Stimulated activated CD4-positive, alpha-beta T cell treated with anti-CD3 and anti-CD28 coated beads, TNF-alpha, amount 100 ng/mL, for 4 hours (primary cell): ENCODE measurements around the gene KCNN3.
A peak's percentile ranks its signal among the peaks of the same experiment; 100 is the strongest.

Experiments
- DNase-seq, 3 experiments: peaks; one replicate each; pipeline ENCODE4 v3.0.0-alpha.2; 2020; ENCODE audit warnings: low read depth in 3 of 3

KCNN3 gene

DNA sequence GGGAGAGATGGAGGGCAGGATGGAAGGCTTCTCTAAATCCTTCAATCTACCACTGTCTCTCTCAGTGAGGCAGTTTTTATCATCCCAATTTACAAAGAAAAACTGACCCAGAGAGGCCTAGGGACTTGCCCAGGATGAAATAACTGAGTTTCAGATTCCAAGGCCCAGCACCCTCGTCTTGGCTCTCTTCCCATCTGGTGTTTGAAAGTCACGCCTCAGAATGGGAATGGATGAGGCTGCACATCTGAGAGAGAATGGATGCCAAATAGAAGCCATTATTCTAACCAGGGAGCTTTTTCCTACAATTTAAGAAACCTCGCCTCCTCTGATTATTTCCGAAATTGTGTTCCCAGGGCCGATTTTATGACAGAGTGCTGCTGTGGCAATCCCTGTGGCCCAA is 10.6 kb upstream of the KCNN3 start:
- no peak for DNase-seq

DNA sequence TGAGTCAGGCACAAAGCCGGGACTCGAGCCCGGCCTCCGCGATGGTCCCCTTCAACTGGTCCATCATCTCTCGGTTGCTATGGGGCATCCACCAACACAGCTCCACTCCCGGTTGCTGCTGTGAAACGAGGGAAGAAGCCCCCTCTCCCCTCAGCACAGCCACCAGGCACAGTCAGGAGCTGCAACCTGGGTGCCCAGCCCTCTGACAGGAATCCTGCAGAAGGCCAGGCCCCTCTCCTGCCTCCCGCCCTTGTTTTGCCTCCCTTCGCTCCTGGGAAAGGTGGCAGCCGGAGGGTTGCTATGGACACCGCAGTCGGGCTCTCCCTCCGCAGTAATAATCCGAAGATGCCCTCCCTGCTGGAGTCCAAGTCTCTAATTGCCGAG is 8.9 kb upstream of the KCNN3 start:
- DNase-seq = no peak

DNA sequence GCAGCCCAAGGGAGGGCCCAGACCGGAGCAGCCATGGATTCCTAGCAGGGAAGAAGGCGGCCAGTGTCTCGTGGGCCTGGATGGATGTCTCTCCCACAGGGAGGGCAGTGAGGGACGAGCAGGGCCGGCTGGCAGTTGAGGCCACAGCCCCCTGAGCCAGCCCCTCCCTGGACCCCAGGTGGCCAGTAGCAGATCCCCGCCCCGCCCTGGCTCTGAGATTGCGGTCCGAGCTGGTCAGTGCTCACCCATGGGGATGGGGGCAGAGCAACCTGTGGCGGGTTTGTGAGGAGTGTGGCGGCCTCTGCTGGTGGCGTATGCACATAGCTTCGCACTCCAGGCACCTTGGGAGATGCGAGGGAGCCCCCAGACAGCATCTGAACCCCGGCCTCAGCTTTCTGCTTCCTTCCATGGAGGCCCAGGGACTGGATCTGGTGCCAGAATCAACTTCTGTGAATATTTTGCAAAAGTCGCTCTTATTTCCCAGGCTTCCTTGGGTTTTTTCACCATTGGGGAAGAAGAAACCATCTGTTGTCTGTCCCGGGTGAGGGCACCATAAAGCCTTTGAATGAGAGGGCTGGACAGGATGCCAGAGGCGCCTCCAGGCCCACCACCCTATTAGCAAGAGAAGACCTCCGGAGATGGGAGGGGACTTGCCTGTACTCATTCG is 8.4 kb upstream of the KCNN3 start:
- peak; percentile 56 to 60 (median 57) for DNase-seq

DNA sequence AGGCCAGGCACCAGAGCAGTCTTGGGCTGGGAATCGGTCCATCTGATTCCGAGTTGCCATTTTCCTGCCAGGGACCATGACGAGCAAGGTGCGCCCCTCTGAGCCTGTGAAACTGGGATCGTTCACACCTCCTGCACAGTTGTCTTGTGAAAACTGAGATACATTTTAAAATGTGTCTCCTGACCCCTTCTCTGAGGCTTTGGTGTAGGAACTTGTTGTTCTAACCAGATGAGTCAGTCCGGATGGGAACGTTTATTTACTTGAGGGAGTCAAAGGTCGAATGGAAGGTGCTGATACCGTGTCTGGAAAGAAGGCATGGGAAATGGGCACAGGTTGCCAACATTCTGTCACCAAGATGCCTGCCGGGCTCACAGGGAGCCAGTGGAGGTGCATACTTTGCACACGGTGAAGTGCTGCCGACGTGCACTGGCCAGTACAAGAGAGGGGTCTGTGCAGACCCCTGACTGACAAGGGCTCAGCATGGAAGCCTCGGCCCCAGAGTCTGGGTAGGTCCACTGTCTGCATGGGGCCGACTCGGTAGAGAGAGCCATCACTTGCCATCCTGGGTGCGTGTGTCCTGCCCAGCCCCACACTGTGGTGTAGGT is 7.4 kb upstream of the KCNN3 start:
- no peak for DNase-seq

DNA sequence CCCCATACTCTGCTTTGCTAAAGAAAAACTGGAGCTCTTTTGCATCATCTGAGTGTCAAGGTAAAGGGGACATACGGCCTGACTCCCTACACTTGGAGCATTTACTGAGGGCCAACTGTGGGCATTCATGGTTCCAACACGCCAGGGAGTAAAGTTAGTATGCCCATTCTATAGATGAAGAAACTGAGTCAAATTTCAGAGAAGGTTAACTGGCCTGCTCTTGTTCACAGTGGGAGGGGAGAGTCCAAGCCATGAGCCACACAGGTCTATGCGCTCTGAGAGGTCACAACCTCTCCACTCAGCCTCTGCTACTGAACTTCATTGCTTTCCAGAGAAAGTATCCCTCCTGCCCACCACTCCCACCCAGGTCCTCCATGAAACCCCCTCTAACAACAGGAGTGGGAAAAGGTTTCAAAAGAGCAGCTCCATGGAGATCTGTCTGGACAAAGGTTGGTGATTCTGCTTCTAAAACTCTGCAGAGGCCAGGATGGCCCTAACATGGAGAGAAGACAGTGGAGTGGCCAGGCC is 6.8 kb upstream of the KCNN3 start:
- DNase-seq = no peak

DNA sequence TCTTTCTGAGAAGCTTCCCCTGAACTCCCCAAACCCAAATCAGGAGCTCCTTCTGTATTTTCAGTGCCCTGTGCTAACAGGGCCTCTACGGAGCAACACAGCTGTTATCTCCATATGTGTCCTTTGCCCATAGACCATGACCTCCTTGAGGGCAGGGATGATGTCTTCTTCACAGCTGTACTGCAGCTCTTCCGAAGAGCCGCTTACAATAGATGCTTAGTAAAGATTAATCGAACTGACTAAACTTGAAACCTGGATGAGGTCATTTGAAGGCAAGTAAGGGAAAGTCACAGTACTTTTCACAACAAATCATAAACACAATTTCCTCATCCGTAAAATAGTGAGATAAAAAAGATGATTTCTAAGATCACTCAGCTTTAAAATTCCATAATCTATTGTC is 4.4 kb upstream of the KCNN3 start:
- DNase-seq = no peak

DNA sequence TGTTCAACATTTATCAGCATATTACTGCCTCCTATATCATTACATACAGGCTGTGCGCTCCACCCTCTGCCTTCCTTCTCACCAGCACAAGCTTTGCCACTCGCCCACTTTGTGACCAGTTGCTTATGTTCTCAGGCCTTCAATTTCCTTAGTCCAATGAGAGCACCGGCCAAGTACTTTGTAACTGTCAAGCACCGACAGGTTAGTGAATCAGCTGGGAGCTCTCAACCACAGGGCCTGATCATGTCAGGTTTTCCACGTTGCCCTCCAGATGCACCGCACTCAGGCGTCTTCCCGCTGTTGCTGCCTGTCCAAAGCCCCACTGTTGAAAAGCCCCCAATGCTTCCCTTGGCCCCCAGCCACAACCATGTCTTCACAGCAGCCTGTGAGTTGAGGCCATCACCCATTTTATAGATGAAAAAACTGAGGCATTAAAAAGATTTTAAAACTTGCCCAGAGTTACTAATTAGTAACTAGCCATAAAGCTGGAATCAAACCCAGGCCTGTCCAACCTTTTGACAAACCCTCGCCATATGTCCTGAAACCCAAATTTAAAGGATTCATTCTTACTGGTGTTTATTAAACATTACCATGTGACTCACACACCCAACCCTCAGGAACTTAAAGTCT is 3.4 kb upstream of the KCNN3 start:
- no peak for DNase-seq

DNA sequence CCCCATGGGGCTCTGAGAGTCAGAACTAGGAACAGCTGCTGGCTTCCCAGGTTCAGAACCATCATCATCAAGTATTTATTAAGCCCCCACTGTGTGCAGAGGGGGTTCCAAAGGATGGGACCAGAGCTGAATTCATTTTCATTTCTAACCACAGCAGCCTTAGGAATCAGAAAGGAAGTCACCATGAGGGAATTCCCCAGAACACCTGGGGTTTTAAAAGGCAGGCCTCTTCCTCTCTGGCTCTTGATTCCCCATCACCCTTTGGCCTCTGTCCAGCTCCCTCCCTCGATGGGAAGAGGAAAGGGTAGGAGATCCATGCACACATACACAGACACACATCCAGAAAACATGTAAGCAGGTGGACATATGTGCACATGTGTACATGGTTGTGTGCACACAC is 1.3 kb upstream of the KCNN3 start:
- no peak for DNase-seq

DNA sequence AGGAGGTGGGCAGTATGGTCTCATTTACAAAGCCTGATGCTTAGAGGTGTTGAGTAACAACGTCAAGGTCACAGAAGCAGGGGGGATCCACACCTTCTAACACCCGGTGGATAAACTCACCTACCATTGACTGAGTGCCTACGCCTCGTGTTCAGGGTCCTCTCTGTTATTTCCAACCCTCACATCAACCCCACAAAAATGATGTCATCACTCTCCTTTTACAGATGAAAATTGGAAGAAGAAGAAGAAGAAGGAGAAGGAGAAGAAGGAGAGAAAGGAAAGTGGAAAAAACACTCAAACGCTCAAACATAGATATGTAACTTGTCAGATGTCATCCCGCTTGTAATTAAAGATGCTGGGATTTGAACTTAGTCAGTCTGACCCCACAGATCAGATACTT is 653 bp upstream of the KCNN3 start:
- no peak for DNase-seq

DNA sequence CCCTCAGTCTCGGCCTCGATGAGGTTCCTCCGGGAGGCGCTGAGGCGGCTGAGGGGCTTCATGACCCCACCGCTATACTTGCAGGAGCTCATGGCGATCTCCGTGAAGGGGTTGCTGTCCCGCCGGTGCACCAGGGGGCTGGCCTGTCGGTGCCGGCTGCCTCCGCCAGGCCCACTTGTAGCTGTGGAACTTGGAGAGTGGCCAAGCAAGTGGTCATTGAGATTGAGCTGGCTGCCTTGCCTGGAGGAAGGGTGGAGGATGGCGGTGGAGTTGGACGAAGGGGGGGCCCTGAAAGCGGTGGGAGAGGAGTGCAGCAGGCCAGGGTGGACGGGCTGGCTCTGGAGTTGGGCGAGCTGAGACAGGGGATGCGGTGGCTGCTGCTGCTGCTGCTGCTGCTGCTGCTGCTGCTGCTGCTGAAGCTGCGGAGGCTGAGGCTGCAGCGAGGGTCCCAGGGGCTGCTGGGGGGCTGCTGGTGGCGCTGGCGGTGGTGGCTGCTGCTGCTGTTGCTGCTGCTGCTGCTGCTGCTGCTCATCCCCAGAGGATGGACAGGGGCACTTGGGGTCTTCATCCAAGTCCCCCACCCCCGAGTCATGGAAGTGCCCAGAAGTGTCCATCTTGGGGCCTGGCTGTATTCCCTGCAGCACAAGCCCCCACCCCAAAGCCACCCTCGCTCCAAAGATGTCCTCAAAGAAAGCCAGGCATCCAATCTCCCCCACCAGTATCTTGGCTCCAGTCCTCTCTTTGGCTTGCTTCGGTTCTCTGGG is 548 bp downstream of the KCNN3 start:
- no peak for DNase-seq

DNA sequence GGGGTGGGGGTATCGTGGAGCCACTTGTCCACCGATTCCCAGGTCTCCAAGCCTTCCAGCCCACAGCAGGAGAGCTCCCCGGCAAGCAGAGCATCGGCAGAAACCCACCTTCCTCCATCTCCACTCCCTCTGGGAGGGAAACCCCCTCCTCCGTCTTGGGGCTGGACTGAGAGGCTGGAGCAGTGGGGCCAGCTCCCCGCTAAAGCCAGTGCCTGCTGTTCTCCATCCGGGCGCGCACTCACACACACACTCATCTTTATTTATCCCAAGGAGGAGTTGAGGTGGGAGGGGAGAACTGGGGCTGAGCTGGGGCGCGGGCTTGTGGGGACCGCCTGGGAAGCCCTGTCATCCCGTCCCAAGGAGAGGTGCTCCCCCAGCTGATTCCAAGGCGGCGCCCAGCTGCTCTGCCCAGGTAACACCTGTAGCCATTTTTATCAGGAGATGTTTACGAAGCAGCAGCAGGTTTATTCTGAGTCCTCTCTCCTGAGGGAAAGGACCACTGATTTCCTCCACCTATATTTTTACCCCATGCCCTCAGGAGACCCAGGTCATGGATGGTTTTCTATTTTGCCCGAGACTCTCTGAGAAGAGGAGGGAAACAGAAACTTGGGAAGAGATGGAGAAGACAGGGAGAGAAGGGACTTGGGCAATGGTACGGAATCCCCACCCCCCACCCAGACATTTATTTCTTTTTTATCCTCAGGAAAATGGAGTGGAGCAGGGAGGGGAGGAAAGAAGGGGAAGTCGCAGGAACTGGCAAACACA is 2.1 kb downstream of the KCNN3 start:
- DNase-seq = no peak

DNA sequence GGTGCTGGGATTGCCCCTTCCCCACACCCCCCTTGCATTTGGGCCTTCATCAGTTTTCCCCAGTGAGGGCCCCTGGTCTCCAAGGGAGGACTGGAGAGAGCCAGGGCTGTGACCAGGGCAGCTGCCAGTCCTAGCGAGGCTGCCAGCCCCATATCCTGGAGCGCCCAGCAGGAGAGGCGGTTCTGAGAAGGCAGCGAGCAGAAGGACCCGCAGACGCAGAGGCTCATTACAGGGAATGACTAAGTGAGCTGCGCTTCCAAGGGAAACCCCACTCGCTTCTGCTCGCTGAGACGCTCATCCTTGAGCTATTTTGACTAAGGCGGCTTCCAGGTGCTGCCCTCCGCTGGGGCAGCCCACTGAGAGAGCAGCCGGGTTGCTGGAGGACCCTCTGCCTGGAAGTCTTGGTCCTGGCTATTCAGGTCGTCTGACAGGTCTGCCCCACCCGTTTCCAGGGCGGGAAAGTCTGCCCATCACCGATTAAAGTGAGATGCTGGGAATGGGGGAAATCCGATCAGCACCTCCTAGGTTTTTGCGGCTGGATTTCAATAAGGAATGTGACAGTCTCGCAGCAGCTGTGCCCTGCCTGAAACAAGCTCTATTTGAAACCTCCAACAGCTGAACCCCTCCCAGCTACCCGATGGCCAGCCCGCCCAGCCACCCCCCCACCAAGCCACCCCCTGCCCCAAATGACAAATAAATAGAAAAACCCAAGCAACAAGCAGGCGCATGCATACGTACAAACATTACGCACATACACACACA is 2.8 kb downstream of the KCNN3 start:
- peak in 1 of 3 experiments; percentile 12 for DNase-seq

DNA sequence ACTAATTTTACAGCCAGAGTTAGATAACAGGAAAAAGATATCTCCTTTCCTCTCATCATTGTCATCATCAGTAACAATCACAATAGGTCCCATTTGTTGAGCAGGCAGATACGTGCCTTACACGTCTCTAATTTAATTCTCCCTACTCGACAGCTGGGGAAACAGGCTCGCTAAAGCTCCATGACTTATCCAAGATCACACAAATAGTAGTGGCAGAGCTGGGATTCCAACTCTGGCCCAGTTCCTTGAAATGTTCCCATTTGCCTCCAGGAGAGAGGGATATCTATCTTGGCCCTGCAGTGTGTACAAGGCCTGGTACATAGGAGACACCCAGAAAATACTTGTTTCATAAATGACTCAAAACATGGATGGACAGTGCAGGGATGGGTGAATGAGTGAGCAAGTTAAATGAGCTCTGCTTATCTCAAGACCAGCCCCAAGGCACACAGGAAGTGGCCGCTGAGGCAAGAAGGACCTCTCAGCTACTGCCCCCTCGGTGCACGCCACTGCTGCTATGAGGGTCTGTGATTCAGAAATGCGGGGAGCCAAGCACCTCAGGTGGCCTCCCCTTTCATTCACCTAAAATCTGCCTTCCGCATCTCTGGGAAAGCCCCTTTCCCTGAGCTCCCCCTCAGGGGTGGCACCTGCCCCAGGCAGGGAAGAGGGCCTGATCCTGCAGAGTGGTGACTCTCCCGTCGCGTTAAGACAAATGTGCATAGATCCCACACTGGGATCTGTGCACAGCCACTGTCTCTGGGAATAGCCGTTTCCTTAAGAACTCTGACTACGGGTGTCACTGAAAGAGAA is 3.6 kb downstream of the KCNN3 start:
- DNase-seq = no peak

DNA sequence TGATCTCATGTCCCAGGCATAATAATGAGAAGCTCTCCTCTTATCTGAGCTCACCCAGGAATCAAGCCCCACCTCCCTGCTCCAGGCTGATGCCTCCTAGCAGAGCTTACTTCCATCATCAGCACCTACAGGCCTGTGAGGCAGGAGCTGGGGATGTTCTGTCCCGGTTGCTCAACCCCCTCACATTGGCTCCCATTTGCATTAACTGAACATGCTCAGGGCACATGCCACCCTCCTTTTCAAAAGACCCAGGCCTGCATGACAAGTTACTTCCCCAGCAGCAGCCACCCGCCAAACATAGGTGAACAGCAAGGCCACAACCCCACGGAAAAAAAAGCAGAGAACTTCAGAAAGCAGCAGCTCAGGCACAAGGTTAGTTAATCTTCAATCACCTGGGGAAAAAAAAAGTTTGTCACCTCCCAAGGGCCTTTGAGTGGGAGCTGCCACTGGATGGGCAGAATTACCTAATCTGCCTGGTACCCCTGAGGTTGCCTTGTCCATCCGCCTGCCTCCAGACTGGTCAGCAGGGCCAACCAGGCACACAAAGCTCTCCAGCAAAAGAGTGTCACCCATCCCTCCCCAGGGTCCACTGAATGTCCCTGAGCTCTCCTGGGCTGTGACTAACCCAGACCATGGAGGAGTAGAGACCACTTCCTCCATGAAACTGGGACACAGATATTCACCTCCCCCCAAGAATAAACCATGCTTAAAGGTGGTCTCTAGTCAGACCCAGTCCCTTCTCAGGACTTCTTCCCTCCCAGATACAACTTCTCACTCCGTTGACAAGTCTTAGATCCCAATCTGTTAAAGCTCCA is 4.4 kb downstream of the KCNN3 start:
- DNase-seq = no peak

DNA sequence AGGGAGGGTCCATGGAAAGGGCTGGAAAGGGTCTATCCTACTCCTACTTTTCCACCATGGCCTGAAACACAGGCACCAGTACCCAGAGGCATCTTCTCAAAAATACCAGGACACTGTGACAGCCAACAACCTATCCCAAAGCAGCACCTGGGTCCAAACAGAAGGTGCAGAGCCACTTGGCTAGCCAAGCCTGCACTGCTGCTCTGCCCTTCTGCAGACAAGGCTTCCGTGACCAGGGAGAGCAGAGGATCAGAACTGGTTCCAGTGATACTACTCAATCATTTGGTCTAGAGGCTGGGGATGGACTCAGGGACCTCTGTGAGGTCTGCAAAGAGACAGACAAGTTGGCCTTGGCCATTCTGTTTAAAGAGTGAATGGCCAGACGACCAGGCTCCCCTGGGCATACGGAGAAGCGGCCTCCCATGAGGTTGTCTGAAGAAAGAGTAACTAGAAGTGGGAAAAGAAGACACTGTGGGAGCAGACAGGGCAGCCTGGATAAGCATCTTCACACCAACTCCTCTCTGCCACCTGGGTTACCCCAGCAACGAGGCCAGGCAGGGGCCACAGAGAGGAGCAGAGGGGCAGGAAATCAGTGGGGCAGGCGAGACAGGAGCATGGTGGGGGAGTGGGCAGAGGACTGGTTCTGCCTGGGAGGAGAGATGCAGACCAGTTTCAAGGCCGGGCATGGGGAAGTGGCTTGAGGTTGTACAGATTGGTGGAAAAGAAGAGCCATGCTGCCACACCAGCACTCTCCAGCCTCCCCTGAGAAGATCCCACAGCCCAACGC is 5.7 kb downstream of the KCNN3 start:
- no peak for DNase-seq

DNA sequence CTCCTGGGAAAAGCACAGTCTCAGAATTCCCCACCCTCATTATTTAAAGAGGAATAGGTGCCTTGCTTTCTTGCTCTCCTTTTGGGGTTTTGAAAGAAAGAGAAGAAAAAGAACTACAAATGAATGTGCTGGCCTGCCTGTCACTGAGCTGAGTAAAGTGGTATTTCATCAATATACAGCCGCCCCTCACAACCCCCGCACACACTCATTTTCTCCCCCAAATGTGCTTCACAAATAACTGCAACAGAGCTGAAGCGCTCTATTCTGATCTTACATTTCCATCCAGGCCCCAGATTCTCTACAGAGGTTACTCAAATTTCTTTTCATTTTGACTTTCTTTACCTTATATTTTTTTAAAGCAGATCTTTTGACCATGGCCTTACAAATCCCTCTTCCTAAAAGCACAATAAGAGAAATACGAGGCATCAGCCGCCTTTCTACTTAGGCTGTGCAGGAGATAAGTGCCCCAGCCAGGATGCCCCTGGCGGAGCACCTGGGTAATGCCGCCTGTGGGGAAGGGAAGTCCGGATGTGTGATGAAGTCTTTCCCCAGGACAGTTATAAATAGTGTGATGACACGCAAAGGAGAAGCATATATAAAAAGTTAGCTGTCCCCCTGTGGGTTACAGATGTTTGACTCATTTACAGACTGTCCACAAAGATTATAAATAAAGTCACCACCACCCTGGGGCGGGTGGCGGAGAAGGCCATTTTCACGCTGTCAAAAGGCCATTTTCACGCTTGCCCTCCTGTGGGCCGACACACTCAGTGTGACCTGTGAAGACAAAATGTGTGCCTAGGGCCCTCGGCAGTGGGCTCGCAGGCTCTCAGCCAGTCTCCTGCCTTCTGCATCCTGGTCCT is 6.5 kb downstream of the KCNN3 start:
- no peak for DNase-seq

DNA sequence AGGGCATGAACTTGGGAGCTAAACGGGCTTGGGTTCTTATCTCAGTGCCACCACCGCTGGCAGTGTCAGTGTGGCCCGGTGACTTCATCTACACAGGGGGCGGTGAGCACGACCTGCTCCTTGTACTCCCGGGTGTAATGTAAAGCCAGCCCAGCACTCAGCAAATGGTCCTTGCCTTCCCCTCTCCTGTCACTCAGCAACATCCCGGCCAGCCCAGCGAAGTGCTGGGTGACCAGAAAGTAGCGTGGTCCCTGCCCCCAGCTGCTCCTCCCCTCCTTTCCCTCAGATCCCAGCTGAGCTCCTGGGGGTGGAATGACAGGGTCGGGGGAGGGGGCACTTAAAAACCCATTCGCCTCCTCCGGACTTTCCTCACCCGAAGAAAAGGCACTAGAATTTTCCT is 7.2 kb downstream of the KCNN3 start:
- DNase-seq = no peak
